Stimulated activated naive CD8-positive, alpha-beta T cell treated with anti-CD3 and anti-CD28 coated beads, Interleukin-15, Interleukin-2, amounts not matched to agents 100 U/mL and 50 U/mL, for 24 hours (primary cell): Measurements from ENCODE around the gene LIPC.

ENCODE experiments used
- ATAC-seq: fragments of 150-1000 bp; cut with Tn5 transposase; one replicate; pipeline ENCODE4 v1.10.0; 2021
- DNase-seq: peaks from one replicate; pipeline ENCODE4 v3.0.0; 2021

The LIPC gene

GRCh38 chr15:58517682-58518525 is 86.1 kb downstream of the LIPC start:
- DNase-seq (peak; percentile 24), ATAC-seq (peak; percentile 7)

DNA sequence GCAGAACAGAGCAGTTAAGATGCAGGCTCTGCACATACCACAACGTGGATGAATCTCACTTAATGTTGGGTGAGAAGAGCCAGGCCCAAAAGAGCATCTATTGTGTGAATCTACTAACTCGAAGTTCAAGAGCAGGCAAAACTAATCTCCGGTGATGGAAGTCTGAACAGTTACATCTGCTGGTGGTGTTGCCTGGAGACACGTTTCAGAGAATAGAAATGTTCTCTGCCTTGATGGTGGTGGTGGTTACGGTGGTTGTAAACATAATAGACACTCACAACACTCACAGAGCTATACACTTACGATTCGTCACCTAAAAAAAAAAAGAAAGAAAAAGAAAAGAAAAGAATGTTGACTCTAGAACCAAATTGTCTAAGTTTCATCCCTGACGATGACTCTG is 86.8 kb downstream of the LIPC start:
- no peak for DNase-seq
- no peak for ATAC-seq

DNA sequence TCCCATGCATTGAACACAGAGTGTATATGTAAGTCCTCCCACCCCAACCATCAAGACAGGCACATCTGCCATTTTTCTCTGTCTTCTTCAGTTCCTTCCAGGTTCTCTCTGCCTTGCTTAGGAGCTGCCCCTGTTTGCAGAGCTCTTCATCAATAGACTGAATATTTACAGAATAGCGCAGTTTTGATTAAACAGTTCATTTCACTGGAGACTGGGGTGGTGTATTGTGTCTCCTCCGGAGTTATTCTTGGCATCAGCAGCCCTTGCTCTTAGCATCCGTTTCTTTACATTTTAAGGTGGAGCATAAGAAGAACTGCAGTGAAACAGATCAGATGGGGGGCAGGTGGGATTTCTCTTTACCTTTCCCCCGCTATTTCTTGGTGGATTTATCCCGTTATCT is 87.7 kb downstream of the LIPC start:
- no peak for DNase-seq
- no peak for ATAC-seq

- no peak for DNase-seq
Measured at GRCh38 chr15:58520464-58520863, 88.7 kb downstream of the LIPC start.

DNA sequence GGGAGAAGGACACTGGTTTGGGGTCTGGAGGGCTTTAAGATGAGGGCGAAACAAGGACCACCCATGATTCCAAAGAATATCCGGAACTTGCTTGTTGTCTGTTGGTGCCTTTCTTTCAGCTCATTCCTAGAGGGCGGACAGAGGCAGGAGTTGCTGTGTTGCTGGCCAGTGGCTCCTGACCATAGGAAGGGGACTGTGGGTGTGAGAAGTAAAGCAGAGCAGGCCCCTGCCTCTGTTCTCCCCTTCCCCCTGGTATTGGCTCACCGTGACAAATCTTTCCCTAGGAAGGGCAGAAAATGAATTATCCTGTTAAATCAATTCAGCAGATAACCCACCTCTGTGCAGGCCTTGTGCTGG is 89.1 kb downstream of the LIPC start:
- no peak for ATAC-seq

More at GRCh38 chr15:58520464-58520863, 88.7 kb downstream of the LIPC start:
- ATAC-seq: no peak

DNA sequence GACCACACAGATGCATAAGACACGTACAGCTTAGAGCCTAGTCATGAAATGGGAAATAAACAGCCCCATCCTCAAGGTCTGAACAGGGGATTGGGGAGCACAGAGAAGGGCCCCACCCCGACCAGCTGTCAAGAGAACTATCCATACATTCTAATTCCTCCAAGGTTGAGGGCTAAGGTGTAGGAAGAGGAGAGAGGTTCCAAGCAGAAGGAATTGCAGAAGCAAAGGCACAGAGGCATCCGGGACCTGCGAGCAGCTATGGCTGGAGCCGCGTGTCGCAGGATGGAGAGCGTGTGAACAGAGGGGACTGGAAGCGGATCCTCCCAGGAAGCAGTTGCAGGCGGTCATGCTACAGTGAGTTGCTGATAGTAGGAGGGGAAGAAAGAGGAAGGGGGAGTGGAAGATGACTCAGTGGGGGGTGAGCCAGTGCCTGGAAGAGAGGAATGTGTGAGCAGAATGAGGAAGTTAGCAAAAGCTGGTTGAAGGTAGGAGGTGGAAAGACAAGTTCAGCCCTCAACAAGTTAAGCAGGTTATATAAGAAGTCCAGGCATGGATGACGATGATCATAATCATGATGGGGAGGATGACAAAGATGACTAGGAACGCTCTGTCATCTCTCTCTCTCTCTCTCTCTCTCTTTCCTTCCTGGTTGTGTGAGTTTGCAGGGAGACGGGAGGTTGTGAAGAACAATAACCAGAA is 89.7 kb downstream of the LIPC start:
- no peak for DNase-seq

More for the DNA sequence above, 89.1 kb downstream of the LIPC start:
- DNase-seq: no peak

GRCh38 chr15:58522391-58522790 is 90.6 kb downstream of the LIPC start:
- no peak for ATAC-seq
- DNase-seq: no peak

More for the DNA sequence above, 89.7 kb downstream of the LIPC start:
- no peak for ATAC-seq

- ATAC-seq: no peak
- DNase-seq: no peak
Measured at GRCh38 chr15:58522865-58523264, 91.1 kb downstream of the LIPC start.

DNA sequence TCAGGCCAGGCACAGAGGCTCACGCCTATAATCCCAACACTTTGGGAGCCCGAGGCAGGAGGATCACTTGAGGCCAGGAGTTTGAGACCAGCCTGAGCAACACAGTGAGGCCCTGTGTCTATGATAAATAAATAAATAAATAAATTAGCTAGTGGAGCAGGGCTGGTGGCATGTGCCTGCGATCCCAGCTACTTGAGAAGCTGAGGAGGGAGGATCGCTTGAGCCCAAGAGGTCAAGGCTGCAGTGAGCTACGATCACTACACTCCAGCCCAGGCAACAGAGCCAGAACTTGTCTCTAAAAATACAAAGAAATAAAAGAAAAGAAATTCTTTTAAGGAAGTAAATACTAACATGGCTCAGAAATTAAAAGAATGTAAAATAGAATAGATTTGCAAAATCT is 91.8 kb downstream of the LIPC start:
- DNase-seq: no peak
- ATAC-seq: no peak

DNA sequence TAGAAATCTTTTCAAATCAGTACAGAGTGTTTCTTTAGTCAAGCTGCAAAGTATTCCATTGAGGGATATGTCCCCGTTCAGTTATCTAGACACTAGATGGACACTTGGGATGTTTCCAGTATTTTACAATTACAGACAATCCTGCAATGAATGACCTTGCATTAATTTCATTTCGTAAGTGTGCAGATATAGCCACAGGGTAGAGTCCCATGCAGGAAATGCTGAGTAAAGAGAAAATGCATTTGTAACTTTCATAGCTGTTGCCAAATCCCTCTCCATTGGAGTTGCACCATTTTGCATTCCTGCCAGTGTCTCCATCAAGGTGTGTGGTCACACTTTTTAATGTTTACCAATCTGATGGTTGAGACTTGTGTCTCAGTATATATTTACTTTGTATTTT is 92.5 kb downstream of the LIPC start:
- DNase-seq (no peak), ATAC-seq (no peak)

DNA sequence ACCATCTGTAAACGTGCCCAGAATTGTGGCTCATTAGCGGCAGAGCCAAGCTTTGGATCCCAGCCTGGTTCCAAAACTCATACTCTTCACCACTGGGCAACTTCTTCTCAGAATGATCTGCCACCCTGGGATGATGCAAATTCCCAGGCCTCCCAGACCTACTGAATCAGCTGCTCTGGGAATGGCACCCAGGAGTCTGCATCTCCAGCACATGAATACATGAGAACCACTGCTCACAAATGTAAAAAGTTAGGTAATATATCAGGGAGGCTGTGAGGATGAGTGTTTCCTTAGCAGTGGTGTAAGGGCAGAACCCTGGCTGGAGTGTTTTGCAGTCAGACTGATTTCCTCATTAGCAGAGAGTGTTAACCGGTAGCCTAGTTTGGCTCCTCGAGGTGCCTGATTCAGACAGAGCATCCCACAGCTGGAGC is 94.2 kb downstream of the LIPC start:
- DNase-seq (no peak), ATAC-seq (no peak)

GRCh38 chr15:58526647-58527192 is 94.9 kb downstream of the LIPC start:
- ATAC-seq (no peak), DNase-seq (no peak)

DNA sequence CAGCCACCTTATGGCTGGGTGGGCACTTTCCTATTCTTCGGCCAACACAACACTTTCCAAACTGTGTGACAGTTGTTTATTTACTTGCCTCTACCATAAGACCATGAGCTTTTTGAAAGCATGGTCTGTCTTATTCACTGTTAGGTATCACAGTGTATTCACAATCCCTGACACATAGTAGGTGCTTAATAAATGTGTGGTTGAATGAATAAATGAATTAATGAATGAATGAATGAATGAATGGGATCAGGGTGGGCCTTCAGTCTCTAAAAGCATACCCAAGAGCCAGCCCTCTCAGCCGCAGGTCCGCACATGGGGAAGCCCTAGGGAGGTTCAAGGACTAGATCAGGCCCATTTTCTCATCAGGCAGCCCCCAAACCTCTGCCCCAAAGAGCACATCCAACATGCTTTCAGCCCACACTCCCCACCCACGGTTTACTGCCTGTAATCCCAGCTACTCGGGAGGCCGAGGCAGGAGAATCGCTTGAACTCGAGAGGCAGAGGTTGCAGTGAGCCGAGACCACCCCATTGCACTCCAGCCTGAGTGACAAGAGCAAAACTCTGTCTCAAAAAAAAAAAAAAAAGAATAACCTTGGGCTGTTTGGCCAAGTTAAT is 95.9 kb downstream of the LIPC start:
- no peak for ATAC-seq
- no peak for DNase-seq

- ATAC-seq (no peak), DNase-seq (no peak)
Measured at GRCh38 chr15:58528188-58528870, 96.5 kb downstream of the LIPC start.

- ATAC-seq: no peak
- DNase-seq: no peak
Measured at GRCh38 chr15:58529041-58529440, 97.2 kb downstream of the LIPC start.

GRCh38 chr15:58530056-58530590 is 98.3 kb downstream of the LIPC start:
- ATAC-seq (no peak), DNase-seq (no peak)

GRCh38 chr15:58532126-58532525 is 100.3 kb downstream of the LIPC start:
- no peak for ATAC-seq
- no peak for DNase-seq

DNA sequence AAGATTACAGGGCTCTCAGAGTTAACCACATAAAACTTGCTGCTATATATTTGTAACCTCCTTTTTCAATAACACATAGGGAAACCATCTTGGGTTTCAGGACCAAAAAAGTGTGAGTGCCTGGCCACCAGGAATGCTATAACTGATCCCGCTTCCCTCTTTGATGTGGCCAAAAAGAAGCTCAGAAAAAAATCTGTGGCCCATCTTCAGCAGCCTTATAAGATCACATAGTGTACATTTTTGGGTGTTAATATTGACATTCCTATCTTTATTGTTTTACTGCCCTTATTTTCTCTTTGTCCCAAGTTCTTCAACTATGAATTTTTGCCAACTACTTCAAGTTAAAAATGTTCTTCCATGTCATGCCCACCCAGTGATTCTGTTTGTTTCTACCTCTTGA is 102.8 kb downstream of the LIPC start:
- DNase-seq: no peak
- ATAC-seq: no peak

DNA sequence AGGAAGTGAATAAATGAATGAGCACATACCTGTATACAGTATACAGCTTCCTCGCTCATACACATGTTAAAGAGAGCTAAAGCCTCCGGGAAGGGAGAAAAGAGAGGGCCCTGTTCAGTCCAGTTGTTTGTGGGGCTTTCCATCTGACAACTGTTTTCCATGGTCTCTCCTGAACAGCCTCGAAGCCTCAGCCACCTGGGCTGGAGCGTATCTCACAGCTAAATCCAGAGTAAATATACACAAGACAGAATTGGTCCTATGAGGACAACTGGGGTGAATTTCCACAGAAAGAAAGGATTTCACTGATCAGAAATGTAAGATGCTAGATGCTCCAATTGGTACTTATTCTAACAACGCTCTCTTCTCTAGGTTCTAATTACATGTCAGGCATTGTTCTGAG is 103.5 kb downstream of the LIPC start:
- ATAC-seq: no peak
- no peak for DNase-seq

- ATAC-seq (no peak), DNase-seq (no peak)
Measured at GRCh38 chr15:58535894-58536293, 104.1 kb downstream of the LIPC start.

DNA sequence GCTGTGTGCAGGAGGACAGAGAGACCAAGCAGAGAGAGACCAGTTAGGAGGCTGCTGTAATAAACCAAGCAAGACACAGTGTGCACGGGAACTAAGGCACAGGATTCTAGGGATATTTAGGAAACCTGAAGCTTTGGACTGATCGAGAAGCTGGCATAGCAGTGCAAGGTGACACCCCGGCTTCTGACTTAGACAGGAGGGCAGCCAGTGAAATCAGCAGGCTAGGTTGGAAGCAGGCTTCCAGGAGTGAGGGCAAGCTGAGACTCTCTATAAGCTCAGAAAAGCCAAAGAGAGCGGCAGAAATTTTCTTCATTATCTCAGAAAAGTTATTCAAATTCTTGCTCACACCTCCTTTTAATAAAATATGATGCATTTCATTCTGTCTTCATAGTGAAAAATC is 104.6 kb downstream of the LIPC start:
- DNase-seq: no peak
- ATAC-seq: no peak

- no peak for DNase-seq
- no peak for ATAC-seq
Measured at GRCh38 chr15:58537033-58537432, 105.2 kb downstream of the LIPC start.
